ENCODE measurements around the gene SERP2. TPM values are rescaled to one million over a fixed set of nuclear protein-coding genes. Genes with fewer than 3 reads are reported as not detected.

The SERP2 gene
- total and polyA plus RNA-seq, 2 of the 13 experiments (the other 11 are each of a cell fraction or from before 2014, with no cell fraction given): not detected

DNA sequence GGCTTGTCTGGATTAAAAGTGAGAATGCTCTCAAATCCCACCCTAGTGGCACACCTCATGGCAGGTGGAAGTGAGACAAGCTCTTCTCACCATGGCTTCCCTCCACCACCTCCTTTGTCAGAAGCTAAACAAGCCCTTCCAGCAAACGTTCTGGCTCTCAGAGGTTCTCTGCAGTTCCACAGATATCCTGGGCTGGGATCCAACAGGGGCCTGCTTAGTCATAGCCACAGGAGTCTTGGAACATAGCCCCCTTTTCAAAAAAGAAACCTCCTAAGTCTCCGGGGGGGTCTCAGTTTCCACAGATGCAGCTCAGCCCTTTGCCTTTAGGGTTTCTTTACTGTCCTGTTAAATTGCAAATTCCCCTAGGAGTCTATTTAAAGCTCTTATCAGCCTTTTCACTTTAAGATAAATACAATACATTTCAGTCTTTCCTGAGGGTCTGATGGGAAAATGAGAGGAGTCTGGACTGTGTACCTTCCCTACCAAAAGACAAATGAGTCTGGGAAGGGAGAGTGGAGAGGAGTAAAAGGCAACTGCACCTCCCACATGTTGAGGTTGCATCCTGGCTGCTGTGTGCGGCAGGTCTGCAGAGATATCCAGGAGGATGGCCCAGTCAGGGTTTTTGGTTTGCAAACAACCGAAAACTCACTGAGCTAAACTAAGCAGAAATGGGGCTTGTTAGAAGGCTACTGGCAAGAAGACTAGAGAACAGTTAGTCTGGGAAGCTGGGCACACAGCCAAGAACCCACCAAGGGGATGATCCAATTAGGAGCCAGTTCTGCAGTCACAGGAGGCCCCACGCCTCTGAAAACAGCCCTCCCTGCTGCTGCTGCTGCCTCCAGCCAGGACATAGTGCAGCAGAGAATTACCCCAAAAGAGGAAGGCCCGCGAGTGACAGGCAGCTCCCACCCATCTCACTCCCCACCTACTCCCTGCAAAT is 41.4 kb upstream of the SERP2 start (continued):
- TF ChIP-seq, protein P1, sequence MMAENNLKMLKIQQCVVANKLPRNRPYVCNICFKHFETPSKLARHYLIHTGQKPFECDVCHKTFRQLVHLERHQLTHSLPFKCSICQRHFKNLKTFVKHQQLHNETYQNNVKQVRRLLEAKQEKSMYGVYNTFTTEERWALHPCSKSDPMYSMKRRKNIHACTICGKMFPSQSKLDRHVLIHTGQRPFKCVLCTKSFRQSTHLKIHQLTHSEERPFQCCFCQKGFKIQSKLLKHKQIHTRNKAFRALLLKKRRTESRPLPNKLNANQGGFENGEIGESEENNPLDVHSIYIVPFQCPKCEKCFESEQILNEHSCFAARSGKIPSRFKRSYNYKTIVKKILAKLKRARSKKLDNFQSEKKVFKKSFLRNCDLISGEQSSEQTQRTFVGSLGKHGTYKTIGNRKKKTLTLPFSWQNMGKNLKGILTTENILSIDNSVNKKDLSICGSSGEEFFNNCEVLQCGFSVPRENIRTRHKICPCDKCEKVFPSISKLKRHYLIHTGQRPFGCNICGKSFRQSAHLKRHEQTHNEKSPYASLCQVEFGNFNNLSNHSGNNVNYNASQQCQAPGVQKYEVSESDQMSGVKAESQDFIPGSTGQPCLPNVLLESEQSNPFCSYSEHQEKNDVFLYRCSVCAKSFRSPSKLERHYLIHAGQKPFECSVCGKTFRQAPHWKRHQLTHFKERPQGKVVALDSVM (CRISPR knock-in tag; IDR thresholded peaks at IDR 0.05): no peak
- TF ChIP-seq ZNF891 (CRISPR knock-in tag; IDR thresholded peaks at IDR 0.05) (no peak), REPIN1 (CRISPR knock-in tag; IDR thresholded peaks at IDR 0.05; ENCODE audit: borderline replicate concordance, low read depth) (no peak)

DNA sequence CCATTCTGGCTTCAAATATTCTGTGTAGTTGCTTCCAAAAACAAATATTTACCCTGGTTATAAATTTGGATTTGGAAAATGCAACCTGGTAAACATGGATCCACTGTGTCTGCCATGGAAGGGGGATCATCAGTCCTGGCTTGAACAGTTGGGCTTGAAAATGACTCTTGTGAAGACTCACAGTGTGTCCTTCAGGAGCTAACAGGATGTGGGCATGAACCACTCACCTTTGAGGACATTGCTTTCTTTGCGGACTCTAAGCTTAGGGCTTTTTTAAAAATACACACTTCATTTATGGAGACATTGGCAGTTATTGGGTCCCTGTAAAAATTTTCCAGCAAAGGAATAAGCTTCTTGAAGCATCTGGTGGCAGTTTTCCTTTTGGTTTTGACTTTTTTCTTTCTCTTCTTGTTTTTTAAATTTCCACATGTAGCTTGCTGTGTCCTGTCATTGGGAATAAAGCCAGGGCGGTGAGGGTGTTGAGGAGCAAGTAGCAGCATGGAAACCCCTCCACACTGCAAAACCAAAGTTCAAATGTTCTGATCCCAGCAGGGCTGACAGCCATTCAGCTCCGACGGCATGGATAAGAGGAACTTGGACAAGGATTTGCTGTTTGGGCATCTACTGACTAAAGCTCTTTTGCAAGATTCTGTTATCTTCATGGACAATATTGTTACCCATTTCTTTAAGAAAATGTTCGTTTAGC is 39.5 kb upstream of the SERP2 start:
- no peak for ATAC-seq
- Histone ChIP-seq H3K9me3 (ENCODE audit: low read length) (no peaks in the 10 kb centered on the region), H3K27me3 (ENCODE audit: control insufficient read depth in 1 of 2, insufficient read depth in 2 of 2, low read length in 2 of 2) (peaks cover 0 to 2% of the 10 kb centered on the region in 2 experiments; a peak in 1 of 5 replicates), H3K36me3 (replicated peaks in 1 of 2; ENCODE audit: control insufficient read depth in 1 of 2, insufficient read depth in 2 of 2, low read length in 2 of 2) (no peaks in the 10 kb centered on the region), H2AFZ (ENCODE audit: low read length) (no peak overlapping the region), H4K20me1 (ENCODE audit: insufficient read depth, low read length) (no peaks in the 10 kb centered on the region), H3K4me2 (ENCODE audit: low read depth, low read length) (no peak overlapping the region), H3K27ac (ENCODE audit: extremely low read length, insufficient read depth, low read length) (no peak overlapping the region), H3K9ac (ENCODE audit: insufficient read depth, low read depth, low read length) (no peak overlapping the region), H3K79me2 (ENCODE audit: insufficient read depth, low read length) (no peaks in the 10 kb centered on the region), H3K4me1 (ENCODE audit: insufficient read depth, low read length) (no peaks in the 10 kb centered on the region), H3K4me3 (replicated peaks in 1 of 3; ENCODE audit: insufficient read depth in 1 of 3, low read depth in 2 of 3, low read length in 3 of 3) (no peak overlapping the region)
- POLR2A ChIA-PET: interaction anchor here (0.8 kb wide), 1 partner anchor 101 kb away, joined by 3 read pairs; no protein-coding TSS in a partner anchor
- in situ Hi-C loops (cut with HindIII; ENCODE audit: extremely low pct_ligation_motif_present, low pct_unique_long_range_greater_than_20kb): no loop called here
- TF ChIP-seq ZNF674 (CRISPR knock-in tag; IDR thresholded peaks at IDR 0.05; ENCODE audit: low read depth): no peak
- no peak for TF ChIP-seq ZNF720 (CRISPR knock-in tag; IDR thresholded peaks at IDR 0.05)
- TF ChIP-seq, protein P2, sequence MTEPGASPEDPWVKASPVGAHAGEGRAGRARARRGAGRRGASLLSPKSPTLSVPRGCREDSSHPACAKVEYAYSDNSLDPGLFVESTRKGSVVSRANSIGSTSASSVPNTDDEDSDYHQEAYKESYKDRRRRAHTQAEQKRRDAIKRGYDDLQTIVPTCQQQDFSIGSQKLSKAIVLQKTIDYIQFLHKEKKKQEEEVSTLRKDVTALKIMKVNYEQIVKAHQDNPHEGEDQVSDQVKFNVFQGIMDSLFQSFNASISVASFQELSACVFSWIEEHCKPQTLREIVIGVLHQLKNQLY (CRISPR knock-in tag; IDR thresholded peaks at IDR 0.05): no peak
- TF ChIP-seq, protein P3, sequence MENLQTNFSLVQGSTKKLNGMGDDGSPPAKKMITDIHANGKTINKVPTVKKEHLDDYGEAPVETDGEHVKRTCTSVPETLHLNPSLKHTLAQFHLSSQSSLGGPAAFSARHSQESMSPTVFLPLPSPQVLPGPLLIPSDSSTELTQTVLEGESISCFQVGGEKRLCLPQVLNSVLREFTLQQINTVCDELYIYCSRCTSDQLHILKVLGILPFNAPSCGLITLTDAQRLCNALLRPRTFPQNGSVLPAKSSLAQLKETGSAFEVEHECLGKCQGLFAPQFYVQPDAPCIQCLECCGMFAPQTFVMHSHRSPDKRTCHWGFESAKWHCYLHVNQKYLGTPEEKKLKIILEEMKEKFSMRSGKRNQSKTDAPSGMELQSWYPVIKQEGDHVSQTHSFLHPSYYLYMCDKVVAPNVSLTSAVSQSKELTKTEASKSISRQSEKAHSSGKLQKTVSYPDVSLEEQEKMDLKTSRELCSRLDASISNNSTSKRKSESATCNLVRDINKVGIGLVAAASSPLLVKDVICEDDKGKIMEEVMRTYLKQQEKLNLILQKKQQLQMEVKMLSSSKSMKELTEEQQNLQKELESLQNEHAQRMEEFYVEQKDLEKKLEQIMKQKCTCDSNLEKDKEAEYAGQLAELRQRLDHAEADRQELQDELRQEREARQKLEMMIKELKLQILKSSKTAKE (CRISPR knock-in tag; IDR thresholded peaks at IDR 0.05; ENCODE audit: borderline replicate concordance): no peak
- TF ChIP-seq CBFB (CRISPR knock-in tag; IDR thresholded peaks at IDR 0.05): no peak
- BruUV-seq (replicated peaks): no TSS peak
- no peak for DNase-seq (ENCODE audit: low spot score)
- 28% methylated on average over 5 of the region's 5 CpGs for WGBS (ENCODE audit: low lambda C conversion rate)
- CTCF ChIA-PET (ENCODE audit: low intra/inter-chr PET ratio, low total read pairs): no interaction called here
- no peak for FAIRE-seq
- intact Hi-C loops (cut with micrococcal nuclease; ENCODE audit: unreplicated experiment): no loop called here

Measured in HepG2 (cell line).